ENCODE measurements around the gene COL4A4. TPM values are rescaled to one million over a fixed set of nuclear protein-coding genes. Genes with fewer than 3 reads are reported as not detected.

COL4A4 gene
- 0.05 and 0.07 TPM in 2 replicates for total RNA-seq

DNA sequence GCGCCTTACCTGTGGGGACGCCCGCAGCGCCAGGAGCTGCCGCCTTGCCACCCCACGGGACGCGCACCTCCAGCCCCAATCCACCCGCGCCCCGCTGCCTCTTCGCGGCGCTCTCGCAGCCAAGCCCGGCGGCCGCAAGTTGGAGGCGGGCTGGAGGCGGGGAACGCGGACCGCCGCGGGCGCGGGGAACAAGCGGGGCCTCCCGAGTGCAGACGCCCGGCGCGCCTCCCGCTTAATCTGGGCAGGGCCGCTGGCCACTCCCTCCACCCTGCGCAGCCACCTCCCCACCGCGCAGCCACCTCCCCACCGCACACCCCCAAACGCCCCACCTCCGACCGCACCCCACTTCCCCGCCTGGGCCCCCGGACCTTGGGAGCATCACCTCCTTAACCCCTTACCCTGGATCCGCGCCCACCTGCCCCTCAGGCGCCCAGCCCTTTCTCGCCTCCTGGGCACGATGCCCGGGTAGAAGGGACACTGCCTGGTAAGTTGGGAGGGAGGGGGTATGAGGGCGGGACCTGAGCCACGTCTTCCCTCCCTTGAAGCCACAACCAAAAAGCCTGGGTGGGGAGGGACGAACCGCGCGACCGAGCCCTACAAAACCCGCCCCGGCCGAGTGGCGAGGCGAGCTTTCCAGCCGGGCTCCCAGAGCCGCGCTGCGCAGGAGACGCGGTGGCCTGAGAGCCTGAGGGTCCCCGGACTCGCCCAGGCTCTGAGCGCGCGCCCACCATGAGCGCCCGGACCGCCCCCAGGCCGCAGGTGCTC lies at the start of gene COL4A4, which contains the start of gene COL4A3:
COL4A4 (minus strand) TSS at position 208 of the 765 bp plus-strand sequence. CDS start 16,722 bp downstream, outside the sequence.
COL4A3 (plus strand) TSS at position 627 of the 765 bp plus-strand sequence; CDS start at position 730, 103 bp downstream.

Other genes with a start within 250 kb of the COL4A4 start
- not detected in 2 replicates for gene COL4A3, start 419 bp upstream of the COL4A4 start, total RNA-seq
- 78.5 and 122 TPM in 2 replicates for gene MFF, start 161.0 kb upstream of the COL4A4 start, total RNA-seq
- not detected in 2 replicates for gene TM4SF20, start 215.1 kb upstream of the COL4A4 start, total RNA-seq
- not detected in 2 replicates for gene SCYGR1, start 223.7 kb upstream of the COL4A4 start, total RNA-seq